Ishikawa (cell line): Measurements from ENCODE around the gene CYP2D6.

ENCODE experiments used
- CREB1 ChIP-seq: IDR thresholded peaks from 2 replicates; pipeline ENCODE4 v1.6.1; 2012; ENCODE audit warnings: low read depth
- REST ChIP-seq: IDR thresholded peaks from 2 replicates; pipeline ENCODE4 v1.6.1; 2012; ENCODE audit warnings: low read depth, mild to moderate bottlenecking

- no peak for TF ChIP-seq REST
- TF ChIP-seq CREB1: no peak
Observed at GRCh38 chr22:42169055-42169469, 38.5 kb upstream of the CYP2D6 start.
